NCI-H1436 (cell line): Measurements from ENCODE around the gene ARL8A.
"Not testable (repeated sequence)": the region's sequence is repeated elsewhere in the genome, so short reads cannot be mapped to it uniquely, and the experiment has no call there.

Source experiments
- DNase-seq: peaks from one replicate; lab custom pipeline; 2025; lab: John Stamatoyannopoulos, UW

The ARL8A gene

DNA sequence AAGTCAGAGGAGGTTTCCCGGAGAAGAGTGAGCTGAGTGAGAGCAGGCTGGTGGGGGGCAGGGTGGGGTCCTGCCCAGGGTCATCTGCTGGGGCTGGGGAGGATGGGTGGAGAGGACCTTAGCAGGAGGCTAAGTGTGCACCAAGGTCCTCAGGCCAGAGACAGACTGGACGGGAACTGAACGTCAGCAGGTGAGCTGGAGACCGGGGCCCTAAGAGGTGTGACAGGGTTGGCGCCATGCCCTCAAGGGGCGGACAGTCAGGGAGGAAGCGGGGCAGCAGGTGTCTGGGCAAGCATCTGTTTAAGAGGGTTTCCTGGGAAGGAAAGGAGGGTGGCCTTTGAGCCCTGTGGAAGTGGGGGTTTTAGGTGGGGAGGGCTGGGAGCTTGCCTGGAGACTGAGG, 29.5 kb upstream of the ARL8A start:
- DNase-seq, result no peak

DNA sequence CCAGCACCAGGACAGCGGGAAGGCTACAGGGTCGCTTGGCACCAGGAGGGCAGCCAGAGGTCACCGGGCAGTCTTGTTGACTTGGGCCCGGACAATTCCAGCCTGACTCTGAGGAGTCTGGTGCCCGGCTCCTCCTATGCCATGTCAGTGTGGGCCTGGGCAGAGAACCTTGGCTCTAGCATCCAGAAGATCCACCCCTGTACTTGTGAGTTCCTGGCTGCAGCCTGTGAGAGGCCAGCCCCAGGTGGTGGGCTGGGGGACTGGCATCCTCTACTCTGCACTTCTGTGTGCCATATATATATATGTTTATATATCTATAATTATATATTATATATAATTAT, 27.4 kb upstream of the ARL8A start:
- DNase-seq, result no peak

DNA sequence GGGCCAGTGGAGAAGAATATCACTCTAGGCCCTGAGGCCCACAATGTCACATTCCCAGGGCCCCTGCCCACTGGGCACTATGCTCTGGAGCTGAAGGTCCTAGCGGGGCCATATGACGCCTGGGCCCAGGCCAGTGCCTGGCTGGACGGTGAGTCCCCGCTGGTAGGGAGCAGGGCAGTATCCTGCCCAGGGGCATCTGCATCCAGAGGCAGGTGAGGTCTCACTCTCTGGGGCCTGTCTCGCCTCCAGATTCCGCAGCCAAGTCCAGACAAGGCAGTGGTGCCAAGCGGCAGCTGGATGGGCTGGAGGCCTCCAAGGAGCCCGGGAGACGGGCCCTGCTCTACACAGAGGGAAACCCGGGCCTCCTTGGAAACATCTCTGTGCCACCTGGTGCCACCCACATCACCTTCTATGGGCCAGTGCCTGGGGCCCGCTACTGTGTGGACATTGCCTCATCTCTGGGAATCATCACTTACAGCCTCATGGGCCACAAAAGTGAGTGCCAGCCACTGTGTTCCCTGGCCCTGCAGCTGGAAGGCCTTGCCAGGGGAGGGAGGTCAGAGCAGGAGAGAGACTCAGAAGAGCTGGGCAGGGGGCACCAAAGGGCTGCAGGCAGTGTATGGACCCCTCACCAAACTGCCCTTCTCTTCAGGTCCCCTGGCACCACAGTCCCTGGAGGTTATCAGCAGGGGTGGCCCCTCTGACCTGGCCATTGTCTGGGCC, 26.9 kb upstream of the ARL8A start:
- DNase-seq, result no peak

DNA sequence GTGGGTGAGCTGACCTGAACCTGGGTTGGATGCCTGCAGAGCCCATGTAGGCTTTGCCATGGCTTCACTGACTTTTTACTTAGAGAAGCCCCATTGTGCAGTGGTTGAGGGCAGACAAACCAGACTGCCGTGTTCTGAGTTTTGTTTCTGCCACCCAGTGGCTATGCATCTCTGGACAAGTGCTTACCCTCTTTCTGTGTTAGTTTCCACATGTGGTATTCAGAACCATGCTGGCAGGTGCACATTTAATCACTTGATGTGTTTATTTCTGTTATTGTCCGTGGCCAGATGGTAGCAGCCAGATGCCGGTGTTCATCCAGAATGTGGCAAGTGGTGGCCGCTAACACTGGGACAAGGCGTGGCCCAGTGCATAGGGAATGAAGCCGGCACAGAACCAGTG, 26.2 kb upstream of the ARL8A start:
- DNase-seq, result no peak

DNA sequence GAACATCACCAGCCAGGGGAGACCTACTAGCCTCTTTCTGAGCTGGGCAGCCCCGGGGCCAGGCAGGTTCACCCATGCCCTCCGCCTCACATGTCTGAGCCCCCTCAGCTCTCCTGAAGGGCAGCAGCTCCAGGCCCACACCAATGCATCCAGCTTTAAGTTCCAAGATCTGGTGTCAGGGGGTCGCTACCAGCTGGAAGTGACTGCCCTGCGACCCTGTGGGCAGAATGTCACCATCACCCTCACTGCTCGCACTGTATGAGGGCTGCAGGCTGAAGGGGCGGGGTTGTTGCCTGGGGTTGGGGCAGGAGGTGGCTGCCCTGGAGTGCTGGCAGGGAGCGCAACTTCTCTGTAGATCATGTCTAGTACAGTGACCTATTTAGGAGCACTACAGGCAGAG, 24.3 kb upstream of the ARL8A start:
- DNase-seq, result no peak

DNA sequence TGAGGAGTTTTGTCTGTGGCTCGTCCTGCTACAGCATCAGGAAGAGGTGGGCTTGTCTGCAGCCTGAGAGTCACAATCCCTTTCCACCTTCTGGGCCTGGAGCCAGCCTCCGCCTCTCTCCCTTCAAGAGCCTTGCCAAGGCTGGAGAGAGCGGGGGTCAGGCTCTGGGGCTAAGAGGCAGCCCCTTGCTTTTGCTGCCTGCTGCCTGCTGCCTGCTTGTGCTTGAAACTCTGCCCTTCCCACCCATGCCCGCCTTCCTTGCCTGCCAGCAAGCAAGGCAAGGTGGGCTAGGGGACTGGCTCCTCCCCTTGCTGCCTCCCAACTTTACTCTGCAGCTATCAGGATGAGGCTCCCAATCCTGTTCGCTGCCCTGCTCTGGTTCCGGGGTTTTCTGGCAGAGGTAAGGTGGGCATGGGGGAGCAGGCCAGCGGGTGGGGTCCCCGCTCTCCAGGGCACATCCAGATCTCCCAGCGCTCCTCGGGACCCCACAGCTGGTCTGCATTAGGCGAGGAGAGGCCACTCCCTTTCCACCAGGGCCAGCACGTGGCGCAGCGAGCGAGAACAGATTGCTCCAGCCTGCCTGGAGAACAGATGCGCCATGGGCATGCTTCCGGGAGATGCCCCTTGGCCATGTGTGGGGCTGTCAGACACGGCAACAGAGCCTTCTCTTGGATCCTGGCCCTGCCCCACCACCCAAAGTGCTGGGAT, 23.3 kb upstream of the ARL8A start:
- no peak for DNase-seq

DNA sequence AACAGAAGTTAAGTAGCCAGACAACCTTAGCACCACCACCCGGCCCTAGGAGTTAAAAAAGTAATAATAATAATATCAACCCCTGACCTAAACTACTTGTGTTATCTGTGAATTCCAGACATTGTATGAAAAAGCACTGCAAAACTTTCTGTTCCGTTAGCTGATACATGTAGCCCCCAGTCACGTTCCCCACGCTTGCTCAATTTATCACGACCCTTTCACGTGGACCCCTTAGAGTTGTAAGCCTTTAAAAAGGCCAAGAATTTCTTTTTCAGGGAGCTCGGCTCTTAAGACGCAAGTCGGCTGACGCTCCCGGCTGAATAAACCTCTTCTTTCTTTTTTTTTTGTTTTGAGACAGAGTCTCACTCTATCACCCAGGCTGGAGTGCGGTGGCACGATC, 22.5 kb upstream of the ARL8A start:
- DNase-seq, result not testable (repeated sequence)

DNA sequence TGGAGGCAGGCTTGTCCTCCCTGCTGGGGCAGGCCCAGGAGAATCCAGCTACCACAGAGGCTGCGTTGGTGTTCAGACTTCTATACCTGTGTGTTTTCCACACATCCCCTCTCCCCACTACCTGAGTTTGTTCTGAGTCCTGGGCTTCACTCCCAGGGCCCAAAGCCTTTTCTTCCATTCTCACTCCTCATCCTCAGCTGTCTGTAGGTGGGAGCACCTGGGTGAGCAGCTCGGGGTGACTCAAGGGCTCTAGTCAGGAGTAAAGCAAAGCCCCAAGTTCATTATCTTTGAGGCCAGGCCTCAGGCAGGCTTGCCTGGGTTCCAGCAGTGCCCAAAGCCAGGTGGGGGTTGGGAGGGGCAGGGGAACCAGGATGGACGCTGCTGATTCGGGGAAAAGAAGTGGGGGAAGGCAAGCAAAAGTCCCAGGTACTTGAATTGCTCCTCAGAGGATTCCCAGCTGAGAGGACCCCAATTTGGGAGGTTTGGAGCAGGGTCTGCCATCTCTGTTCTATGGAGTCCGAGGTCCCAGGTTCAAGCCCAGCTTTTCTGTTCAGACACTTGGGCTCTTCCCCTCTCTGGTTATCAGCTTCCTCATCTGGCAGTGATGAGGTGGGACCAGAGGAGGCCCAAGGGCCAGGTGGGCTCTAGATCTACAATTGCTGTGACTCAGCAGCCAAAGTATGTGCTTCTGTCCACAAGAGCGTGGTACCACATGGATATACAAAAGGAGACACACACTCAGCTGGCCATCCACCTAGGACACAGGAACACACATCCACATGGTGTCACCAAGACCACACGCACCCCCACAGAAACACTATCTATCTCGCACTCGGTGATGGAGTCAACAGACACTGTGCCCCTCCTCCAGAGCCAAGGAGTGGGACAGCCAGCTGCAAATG, 21.7 kb upstream of the ARL8A start:
- DNase-seq, result no peak

DNA sequence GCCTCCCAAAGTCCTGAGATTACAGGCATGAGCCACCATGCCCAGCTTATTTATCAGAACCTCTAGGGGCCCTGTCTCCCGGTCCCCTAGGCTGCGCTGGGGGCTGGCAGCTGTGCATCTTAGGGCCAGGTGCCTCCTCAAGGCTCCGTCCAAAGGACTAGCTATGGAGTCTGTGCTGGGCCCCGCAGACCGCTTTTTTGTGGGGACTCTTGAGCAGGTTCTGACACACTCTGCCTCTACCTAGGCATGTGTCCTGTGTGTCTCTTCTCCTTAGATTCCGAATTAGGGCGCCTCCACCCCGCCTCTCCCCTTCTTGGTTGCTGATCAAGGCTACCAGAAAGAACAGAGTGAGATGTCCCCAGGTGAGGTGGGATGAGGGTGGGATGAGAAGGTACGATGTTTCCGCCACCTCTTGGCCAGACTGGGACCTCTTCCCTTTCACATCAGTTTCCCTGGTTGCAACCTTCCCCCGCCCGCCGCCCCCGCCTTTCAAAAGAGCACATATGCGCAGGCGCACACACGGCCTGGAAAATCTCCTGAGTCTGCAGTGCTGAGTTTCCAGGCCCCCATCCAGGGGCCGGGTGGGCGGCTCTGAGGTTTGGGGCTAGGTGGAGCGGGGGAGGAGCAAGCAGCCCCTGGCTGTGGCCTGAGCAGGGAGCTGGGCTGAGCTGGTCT, 20.9 kb upstream of the ARL8A start:
- no peak for DNase-seq

DNA sequence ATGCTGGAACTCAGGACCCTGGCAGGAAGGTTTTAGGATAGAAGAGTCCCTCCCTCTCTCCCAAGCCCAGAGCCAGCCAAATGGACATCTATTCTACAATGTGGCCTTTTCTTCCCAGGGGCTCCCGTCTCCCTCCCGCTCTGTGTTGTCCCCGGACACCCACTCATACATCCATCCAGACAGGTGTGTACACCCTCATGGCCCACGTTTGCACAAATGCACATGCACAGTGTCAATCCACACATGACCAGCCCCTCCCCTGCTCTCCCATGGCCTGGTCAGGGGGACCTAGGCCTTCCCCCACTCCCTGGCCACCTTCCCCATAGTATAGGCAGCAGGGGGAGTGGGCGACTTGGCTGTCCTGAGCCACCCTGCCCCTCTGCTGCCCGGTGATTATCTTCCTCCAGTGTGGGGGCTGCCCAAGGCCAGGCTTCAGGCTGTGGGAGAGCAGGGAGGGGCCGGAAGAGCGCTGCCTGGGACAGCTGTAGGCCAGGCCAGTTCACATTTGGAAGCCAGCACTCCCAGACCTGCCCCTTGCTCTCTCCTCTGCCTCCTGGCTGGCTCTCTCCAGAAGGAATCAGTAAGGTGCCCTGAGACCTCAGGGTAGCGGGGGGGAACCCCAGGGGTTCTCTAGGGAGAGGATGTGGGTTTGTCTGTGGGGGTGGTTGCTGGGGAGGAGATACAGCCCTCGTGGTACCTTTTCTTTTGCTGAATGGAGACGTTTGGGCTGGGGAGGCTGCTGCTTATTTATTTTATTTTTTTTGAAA, 19.9 kb upstream of the ARL8A start:
- DNase-seq, result no peak

DNA sequence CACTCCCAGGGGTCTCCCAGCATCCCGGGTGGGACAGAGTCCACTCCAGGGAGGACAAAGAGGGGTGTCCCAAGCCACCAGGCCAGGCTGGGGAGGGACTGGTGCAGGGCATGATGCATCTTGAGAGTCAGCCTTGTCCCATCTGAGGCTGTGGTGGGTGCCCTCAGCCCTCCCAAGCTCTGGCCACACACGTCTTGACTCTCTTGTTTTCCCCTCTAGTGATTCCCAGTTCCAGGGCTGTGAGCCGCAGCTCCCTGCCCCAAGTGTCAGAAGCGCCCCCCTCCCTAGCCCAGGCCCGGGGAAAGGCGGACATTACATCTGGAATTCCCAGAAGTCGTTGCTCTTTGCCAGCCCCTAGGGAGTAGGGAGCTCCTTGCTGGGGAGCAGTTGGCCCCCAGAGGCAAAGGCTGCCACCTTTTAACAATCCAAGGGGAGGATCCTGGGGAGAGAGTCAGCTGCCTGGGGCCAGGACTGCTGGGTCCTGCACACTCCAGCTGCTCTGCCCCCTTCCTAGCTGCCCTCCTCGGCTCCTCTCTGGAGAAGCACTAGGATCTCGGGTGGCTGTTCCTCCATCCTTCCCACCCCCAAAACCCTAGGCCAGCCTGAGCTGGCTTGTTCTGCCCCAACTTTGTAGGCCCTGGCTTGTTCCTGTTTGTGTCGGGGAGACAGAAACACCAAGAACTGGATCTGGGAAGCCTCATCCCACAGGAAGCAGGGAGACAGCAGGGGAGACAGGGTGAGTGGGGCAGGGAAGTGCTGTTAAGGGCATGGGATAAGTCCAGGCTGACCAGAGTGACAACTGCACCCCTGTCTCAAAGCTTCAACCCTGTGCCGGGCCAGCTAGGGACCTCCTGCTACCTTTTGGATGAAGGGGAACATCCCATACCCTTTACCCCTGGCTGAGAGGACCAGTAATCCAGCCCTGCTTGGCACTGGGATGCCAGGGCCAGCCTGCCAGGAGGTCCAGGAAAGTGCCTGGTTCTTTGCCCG, 19.0 kb upstream of the ARL8A start:
- no peak for DNase-seq

DNA sequence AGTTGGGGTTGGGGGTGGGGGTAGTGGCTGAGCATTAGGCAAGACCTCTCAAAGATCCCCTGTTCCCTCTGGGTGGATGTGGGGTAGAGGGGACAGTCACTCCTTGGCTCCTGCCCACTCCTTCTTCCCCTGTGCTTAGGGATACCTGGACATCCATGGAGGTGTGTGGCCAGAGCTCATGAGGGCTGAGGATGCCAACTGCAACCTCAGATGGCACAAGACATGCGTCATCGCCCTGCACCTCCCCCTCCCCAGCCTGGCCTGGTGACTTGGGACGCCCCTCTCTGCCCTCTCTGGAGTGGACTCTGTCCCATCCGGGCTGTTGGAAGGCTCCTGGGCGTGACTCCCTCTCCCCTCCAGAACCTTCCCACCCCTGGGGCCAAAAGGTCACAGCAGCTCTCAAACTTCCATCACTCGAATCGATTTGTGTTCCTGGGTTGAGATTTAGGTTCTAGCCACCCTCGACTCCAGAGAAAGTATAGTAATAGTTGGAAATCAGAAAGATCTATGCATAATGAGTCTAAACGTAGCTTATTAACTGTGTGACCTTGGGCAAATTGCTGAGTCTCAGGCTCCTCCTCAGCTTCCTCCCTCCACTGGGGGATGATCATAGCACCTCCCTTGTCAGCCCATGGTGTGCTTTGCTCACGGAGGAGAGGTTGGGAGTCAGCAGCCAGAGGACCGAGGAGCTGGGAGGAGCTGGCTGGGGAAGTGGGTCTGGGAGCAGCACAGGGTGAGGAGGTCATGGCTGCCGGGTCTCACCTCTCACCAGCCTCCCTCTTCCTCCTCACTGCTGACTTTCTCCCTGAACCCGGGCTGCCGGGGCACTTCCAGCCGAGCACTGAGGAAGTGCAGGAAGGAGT, 18.1 kb upstream of the ARL8A start:
- no peak for DNase-seq

DNA sequence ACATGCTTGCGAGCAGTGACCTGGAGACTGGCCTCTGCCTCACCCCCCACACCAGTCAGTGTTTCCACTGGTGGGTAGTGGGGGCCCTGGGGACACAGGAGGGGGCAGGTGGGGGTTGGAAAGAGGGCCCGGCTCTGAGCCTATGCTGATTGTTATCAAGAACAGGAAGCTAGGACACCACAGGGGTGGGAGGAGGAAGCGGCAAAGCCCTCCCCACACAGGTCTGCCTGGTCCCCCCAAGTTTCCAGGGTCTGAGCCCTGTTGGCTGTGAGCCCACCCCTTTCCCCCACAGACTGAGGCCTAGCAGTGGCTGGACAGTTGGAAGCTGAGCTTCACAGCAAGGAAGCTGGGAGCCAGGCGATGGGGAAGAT, 17.5 kb upstream of the ARL8A start:
- no peak for DNase-seq

DNA sequence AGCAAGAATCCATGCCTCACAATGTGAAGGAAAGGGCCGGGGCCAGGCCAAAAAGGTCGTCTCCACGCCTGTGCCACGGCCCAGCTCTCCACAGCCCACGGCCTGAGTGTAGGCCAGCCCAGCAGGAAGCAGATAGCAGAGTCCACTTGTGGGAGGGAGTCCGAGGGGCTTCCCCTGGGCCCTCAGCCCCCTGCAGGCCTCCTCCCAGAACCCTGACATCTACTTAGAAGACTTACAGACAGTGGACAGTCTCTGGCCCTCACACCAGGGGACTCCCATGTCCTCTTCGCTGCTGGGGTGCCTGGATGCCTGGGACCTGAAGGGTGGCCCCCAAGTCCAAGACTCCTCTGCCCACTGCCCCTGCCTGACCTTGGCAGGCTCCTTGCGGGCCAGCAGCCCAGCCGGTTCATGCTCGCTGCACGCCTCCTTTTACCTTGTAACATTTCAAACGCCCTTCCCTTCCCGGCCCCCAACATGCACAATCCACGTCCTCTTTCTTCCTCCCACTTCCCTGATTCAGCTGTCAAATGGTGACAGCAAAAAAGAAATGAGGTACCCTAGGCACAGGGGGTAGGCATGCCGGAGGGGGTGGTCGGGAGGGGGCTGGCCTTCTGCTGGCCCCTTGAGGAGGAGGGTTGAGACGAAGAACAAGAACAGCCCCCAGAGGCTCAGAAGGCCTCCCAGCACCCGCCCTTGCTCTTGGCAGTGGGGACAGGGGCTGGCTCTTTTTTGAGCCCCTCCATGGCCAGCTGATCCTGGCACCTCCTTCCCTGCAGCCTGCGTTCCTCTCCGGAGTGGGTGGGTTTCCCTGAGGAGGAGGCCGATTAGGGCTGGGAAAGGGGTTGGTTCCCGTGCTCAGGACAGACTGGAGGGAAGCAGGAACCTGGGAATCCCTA, 16.9 kb upstream of the ARL8A start:
- no peak for DNase-seq

DNA sequence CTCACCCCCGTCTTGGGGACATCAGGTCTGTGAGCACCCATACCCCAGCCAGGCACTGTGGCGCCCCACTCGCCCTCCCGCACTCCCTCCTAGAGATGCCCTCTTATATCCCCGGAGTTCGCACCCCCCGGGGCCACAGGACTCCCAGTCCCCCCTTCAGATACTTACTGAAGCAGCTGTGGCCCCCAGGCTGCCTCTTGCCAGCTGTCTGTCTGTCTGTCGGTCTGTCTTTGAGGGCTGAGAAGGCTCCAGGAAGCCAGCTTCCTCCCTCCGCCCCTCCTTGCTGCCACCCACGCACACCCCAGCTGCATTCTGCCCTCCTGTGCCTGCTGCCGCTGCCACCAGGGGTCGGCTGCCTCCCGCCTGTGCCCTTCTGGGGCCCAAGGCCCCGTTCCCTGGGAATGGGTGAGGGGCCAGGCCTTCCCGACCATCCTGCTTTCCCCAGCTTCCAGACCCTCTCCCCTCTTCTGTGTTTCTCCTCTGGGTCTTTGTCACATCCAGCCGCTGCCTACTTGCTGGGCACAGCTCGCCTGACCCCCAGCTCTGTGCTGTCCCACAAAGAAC, 15.9 kb upstream of the ARL8A start, which contains the start of gene PTPN7:
Gene PTPN7, minus strand, starts transcription at position 226 of the 564 bp plus-strand sequence. CDS start 1,200 bp downstream, outside the sequence.
- DNase-seq, result no peak

DNA sequence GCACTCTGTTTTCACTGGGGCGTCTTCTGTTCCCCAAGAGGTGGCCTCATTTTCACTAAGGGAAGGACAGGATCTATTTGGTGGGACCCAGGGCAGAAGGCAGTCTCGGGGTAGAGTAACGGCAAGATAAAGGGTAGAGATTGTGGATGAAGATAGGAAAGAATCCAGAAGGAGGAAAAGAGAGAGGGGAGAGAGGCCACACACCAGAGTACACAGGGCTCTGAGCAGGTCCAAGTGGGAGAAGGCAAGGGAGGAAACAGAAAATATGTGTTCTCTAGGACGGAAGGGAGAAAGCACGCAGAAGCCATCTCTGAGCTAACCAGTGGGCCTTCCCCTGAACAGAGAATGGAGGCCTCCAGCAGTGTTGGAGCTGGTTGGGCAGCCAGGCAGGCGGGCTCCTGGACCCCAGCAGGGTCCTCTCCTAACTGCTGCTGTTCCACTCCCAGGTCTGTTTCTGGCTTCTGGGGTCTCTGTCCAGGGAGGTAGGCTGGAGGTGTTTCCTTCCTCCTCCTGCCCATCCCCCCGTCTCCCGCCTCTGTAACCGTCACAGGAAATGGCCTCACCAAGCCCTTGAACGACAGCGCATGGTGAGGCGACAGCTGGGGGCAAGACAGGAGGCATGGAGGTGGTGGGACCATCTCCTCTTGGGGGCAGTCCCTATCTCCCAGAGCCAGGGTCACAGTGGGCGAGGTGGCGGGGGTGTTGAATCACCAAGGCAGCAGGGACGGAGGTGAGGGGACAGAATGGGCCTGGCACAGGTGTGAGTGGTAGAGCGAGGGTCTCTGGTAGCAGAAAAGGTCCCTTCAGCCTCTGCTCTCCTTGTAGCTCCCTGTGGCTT, 15.2 kb upstream of the ARL8A start:
- no peak for DNase-seq
